MV-4-11 (cell line): ENCODE data around the gene DNAJC11.

Experiments
- DNase-seq: peaks from one replicate; lab custom pipeline; 2025; lab: John Stamatoyannopoulos, UW

The DNAJC11 gene

DNA sequence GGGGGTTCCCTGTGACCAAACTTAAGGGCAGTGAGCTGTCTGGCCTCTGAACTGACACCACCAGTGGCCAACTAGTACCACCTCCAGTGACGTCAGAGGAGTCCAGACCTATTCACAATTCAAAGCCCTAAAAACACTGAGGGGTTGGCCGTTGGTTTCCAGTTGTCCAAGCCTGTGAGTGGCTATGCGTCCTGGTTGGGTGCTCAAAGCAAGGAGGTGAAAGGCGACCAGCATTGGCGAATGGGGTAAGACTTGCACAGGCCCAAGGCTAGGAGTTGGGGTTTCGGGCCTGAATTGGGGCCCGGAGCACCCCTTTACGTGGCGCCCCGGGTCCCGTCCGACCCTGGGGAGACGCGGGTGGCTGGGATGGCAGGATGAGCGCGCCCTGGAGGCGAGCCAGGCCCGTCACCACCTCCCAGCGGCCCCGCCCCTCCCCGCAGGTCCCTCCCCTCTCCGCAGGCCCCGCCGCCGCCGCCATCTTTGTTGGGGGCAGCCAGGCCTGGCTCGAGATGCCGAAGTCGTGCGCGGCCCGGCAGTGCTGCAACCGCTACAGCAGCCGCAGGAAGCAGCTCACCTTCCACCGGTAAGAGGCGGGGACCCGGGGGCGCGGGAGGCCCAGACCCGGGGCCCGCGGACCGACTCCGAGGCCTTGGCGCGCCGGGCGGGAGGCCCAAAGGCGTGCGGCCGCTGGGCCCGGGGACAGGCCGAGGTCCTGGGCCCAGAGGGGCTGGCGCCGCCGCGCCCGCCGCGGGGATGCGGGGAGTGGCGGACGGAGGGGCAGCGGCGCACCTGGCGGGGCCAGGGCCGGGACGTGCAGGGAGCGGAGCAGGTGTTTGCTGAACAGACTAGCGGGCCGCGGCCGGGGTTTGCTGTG is 76.7 kb downstream of the DNAJC11 start, which contains the start of gene THAP3:
Gene THAP3, plus strand, starts transcription at position 159 of the 874 bp plus-strand sequence. Its CDS starts 351 bp downstream, at position 510.
- DNase-seq = peak; percentile 71

- no peak for DNase-seq
These were observed 78.2 kb downstream of the DNAJC11 start for GRCh38 chr1:6623269-6623965.

DNA sequence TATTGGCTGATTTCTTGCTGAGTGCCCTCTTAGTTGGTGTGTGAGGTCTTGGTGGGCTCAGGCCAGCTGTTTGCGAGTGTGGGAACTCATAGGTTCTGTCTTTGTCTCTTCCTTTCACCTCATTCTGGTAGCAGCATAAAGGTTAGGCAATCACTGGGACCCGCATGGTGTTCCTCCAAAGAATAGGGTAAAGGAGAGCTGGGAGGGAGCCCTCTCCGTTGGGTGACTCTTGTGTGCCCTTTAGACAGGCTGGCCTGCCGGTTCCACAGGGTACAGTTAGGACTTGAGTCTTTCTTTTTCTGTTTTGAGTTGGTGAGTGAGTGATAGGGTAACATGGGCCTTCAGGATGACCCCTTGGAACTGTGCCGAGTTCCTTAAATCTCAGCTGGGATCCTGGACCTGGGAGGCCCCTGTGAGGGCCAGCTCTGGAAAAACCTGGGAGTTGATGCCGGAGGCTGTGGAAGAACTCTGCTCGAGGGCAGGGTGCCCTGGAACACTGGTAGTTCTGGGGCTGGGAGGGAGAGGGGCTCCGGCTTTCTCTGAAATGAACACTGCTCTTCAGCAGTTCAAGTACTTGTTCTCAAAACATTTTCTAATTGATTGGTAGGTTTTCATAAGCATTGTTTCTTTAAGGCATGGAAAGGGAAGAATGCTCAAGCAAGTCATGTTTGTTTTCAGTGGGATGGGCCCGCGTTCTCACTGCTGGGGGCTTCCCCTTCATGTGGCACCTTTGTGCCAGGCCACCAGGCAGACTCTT is 79.0 kb downstream of the DNAJC11 start:
- DNase-seq = no peak

DNA sequence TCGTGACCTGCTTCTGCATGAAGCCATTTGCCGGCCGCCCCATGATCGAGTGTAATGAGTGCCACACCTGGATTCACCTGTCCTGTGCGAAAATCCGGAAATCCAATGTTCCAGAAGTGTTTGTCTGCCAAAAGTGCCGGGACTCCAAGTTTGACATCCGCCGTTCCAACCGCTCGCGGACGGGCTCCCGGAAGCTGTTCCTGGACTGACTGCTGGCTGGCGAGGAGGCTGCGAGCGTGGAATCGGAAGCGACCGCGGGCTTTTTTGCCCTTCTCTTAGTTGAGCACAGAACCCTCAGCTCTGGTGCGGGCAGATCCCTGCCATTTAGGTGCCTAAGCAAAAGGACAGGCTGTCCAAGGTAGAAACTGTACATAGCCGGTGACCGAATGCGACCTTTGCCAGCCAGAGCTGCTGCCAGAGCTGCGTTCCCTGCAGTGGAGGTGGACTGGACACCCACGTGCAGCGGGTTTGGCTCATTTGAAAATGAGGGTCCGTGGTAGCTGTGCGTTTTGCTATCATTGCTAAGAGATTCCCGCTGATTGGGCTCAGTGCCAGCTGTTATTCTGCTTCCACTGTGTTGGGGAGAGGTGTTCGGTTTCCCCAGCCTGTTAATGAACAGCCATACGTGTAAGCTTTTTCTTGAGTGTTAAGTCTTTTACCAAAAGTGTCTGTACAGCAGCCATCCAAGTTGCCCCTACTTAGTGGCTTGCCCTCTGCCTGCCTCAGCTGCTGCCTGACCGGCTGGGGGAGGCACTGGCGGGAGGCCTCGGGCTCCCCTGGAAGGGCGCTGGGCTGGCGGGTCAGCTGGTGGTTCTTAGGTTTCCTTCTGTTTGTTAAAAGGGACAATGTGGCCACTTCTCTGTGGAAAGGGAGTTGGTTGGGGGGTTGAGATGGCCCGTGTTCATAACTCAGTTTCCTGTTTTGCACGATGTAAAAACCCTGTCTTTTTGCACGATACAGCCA is 79.9 kb downstream of the DNAJC11 start:
- DNase-seq = no peak

- no peak for DNase-seq
These were observed 82.6 kb downstream of the DNAJC11 start for GRCh38 chr1:6619045-6619444.

DNA sequence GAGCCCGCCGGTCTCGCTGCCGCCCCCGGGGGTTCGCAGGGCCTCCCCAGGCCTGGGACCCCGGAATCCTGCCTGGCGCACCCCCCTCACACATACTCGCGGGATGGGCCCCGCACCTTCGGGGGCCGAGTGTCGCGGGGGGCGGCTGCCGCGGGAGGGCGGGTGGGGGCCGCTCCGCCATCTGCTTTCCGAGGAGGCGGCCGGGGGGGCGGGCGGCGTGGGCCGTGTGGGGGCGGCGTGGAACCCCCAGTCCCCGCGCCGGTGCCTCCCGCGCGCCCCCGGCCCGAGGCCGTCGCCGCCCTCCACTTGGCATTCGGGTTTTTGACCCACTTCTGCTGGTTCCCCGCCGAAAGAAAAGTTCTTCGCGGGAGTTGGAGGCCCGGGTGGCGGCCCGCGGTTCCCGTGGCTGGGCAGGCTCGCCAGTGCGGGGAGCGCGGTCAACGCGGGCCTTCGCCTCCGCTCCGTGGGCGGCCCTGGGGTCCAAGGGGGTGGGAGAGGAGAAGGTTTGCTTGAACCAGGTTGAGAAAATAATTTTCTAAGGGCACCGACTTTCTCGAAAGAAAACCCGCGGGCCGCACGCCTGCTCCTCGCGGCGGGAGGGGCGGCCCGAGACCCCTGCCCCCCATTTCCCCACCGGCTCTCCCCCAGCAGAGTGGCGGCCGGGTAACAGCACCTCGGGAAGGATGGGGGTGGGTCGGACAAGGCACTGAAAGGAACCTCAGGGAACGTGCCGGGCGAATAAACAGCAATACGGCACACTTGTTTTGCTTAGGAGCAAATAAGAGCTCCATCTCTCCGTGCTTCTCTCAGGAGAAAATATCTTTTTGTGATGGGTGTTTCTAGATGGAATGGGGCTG is 86.5 kb downstream of the DNAJC11 start:
- no peak for DNase-seq

GRCh38 chr1:6614019-6614928 is 87.3 kb downstream of the DNAJC11 start:
- DNase-seq = no peak

DNA sequence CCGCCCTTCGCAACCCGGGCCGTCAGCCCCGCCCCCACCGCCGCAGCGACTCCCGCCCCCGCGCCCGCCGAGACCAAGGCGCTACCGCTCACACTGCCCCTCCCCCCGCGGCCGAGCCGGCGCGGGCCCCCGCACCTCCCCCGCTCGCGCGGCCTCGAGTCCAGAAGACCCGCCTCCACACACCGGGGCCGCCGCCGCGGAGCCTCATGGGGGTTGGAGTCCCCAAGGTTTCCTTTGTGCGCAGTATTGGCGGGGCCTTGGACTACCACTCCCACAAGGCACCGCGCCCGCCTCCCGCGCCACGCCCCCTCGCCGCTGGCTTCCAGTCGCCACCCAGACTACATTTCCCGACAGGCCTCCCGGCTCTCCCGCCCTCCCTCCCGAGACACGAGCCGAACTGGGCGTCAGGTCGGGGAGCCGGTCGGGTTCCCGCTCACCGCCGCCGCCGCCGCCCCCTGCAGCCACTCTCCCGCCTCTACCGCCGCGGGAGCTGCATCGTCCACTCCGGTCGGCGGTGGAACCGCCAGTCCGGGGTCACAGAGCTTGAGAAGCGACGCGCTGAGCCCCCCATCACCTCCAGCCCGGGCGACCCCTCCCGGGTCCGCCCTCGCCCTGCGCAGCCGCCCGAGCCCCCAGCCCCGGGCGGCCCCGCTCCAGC is 88.1 kb downstream of the DNAJC11 start, which contains the start of gene PHF13:
Gene PHF13, plus strand, starts transcription at position 371 of the 658 bp plus-strand sequence. CDS start 336 bp downstream, outside the sequence.
- peak; percentile 98 for DNase-seq

- peak; percentile 42 for DNase-seq
These were observed 88.8 kb downstream of the DNAJC11 start for GRCh38 chr1:6612641-6613360.

DNA sequence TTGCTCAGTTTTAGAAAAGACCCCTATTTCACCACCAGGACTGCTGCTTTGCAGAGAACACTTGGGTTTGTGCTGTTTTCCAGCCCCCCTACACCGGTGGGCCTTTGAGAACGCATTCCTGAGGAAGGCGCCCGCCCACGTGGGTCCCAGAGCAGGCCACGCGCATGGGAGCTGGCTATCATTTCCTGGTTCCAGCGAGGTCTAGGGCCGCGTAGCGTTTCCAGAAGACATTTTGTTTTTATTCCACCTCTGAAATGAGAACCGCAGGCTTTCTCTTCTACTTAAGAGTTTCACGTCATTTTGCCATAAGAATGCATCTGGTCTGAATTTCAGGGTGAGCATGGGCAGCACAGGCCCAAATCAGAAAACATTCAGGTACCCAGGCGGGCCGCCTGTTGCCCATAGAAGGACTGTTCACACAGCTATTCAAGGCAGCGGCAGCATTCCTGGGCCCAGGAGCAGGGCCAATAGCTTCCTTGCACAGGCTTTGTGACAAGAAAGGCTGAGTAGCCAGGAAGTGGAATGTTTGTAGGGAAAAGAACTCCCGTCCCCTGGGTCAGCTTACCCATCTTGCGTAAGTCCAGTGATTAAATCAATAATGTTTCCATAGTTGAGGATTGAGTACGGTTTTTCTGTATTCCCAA is 97.6 kb downstream of the DNAJC11 start:
- peak; percentile 58 for DNase-seq

- peak; percentile 71 for DNase-seq
These were observed 98.2 kb downstream of the DNAJC11 start for GRCh38 chr1:6603238-6603914.

GRCh38 chr1:6602669-6603237 is 98.9 kb downstream of the DNAJC11 start, which contains the start of gene KLHL21:
KLHL21 (minus strand) TSS chr1:6602869; CDS start chr1:6602817, 52 bp downstream.
- peak; percentile 85 for DNase-seq

DNA sequence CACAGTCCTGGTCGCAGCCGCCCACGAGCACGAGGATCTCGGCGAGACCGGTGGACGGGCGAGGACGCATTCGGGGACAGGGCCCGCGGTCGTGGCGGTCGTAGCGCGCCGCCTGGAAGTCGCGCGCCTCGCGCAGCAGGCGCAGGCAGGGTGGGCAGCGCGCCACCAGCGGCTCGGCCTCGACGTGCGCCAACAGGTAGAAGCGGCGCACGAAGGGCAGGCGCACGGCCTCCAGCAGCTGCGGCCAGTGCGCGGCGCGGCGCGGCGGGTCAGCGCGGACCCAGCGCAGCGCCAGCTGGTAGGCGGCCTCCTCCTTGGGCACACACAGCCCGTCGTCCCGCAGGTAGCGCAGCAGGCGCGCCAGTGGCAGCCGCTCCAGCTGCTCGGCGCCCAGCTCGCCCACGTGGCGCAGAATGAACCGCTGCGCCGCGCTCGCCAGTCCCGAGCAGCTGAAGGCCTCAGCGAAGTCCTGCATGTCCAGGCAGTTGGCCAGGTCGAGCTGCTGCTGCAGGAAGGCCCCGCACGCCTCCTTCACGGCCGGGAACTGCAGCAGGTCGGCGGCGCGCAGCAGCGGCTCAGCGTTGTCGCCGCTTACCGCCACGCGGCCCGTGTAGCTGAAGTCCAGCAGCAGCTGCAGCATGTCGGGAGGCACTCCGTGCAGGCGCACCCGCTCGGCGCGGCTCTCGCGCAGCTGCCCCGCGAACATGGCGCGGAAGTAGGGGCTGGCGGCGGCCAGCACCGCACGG is 99.5 kb downstream of the DNAJC11 start:
- DNase-seq = no peak

DNA sequence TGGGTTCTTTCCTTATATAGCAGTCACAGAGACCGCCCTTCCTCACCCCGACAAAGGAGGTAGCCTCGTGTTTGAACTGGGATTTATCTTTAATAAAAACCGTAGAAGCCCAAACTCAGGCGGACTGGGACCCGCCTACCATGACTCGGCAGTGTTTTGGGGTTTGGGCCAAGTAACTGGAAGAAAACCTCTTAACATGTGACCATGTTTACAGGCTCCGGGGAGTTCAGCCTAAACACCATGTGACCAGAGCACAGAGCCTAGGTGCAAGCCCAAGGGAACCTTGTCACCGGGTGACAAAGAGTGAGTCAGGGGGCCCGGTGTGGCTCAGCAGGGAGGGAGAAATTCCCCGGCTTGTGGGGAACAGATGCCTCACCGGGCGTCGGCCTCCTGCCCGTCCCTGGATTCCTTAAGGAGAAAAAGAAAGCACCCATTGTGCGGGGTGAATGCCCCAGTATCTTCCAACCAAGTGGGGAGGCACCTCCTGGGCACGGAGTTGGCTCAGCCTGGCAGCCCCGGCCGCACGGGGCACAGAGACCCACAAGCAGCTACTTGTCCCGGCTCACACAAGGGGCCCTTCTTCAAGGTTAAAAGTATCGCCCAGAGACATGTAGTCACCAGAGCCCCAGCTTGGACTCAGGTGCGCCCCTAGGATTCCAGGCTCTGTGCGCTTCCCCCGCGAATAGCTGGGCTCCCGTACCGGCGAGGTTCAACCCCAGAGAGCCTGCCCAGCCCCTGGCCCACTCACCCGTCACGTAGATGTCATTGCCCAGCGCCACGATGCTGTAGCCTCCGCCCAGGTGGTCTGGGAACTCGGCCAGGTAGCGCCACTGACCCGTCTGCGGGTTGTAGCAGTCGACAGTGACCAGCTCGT is 100.3 kb downstream of the DNAJC11 start:
- DNase-seq = peak; percentile 43
